22Rv1 (cell line): ENCODE measurements around the gene TSPAN12.

ENCODE experiments used
- H3K27ac ChIP-seq: fragments of 450-650 bp; 2 replicates; pipeline ENCODE4 v1.5.1; 2017
- ZFX ChIP-seq: fragments of 450-650 bp; IDR thresholded peaks from 2 replicates; pipeline ENCODE4 v1.6.1; 2017; ENCODE audit warnings: antibody characterized with exemption, borderline replicate concordance
- TF ChIP-seq, protein P1 (sequence below): fragments of 450-650 bp; IDR thresholded peaks from 2 replicates; pipeline ENCODE4 v1.5.1; 2017; ENCODE audit warnings: mild to moderate bottlenecking

Gene TSPAN12

DNA sequence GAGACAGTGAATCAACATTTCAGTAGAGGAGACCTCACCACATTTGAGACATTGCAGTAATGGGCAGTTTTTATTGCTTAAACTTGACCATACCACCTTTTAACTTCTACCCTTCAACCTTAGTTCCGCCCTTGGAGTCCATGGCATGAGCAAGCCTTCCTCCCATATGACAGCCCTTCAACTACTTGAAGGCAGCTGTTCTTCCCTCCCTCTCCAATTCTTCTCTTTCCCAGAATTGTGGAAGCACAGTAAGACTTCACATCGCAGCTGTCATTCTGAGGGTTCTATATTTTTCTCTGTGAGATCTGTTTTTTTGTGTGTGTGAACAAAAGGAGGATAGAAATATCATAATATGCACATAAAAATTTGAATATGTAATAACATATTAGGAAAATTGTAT, 2.2 kb upstream of the TSPAN12 start:
- TF ChIP-seq, protein P1, sequence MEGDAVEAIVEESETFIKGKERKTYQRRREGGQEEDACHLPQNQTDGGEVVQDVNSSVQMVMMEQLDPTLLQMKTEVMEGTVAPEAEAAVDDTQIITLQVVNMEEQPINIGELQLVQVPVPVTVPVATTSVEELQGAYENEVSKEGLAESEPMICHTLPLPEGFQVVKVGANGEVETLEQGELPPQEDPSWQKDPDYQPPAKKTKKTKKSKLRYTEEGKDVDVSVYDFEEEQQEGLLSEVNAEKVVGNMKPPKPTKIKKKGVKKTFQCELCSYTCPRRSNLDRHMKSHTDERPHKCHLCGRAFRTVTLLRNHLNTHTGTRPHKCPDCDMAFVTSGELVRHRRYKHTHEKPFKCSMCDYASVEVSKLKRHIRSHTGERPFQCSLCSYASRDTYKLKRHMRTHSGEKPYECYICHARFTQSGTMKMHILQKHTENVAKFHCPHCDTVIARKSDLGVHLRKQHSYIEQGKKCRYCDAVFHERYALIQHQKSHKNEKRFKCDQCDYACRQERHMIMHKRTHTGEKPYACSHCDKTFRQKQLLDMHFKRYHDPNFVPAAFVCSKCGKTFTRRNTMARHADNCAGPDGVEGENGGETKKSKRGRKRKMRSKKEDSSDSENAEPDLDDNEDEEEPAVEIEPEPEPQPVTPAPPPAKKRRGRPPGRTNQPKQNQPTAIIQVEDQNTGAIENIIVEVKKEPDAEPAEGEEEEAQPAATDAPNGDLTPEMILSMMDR, result no peak
- TF ChIP-seq ZFX, result no peak
- no peak overlapping the region for H3K27ac ChIP-seq

DNA sequence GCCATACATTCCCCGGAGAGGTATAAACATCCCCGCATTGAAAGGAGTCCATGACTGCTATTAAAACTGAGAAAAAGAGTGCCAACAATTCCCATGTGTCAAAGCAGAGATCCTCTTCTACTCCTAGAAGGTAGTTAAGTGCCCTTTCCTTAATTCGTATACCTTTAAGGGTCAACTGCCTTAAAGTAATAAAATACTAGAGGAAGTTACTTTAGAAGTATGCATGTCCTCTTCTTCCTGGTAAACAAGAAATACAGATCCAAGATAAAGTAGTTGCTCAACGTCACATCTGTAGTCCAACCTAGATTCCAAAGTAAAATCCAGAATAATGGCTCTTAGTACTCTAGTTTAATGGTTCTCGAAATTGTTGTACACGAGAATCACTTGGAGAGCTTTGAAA, 1.5 kb upstream of the TSPAN12 start:
- no peak overlapping the region for H3K27ac ChIP-seq
- TF ChIP-seq ZFX, result no peak
- TF ChIP-seq, protein P1, result no peak

DNA sequence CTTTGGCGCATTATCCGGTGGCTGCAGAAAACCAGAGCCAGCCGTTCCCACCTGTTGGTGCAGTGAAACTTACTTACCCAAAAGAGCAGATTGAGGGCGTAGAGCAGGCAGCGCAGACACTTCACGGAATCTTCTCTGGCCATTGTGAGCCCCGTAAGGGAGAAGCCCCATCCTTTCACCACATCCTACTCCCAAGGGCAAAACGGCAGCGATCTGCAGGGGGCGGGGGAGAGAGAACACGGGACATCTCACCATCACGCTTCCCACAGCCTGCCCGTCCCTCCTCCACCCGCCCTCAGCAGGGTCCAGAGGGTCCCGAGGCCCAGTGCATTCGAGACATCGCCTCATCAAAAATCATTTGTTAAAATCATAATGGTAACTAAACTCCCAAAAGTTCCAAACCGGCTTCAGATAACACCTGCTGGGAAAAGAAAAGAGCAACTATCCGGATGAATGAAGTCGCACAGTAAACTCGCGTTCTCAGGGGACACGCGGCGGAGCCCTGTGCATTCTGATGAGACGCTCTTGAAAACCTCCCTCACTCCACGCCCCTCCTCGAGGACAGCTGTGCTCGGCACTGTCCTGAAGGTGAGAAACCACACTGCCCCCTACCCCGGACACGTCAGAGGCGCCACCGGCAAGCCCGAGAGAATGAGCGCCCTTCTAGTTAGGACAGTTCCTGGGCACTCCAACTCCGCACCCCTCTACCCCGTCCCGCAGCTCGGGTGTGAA, 1.2 kb downstream of the TSPAN12 start:
- no peak overlapping the region for H3K27ac ChIP-seq
- TF ChIP-seq, protein P1, result no peak
- TF ChIP-seq ZFX, result no peak

DNA sequence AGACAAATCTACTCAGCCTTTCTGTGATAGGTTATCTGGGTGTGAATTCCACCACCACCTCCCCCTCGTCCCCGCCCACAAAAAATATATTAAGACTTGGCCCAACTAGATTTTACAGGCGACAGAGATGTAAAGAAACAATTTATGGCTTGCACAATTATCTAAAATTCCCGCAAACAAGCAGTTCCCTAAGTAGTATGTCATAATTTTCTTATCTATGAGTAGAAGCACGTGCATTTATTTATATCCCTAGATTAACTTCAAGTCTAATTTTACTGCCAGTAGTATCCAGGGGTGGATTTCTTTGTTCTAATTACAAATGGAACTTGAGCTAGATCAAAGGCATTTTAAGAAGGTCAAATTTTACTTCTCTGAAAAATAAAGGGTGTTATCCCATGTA, 1.7 kb downstream of the TSPAN12 start:
- TF ChIP-seq, protein P1, result no peak
- no peak for TF ChIP-seq ZFX
- no peak overlapping the region for H3K27ac ChIP-seq

DNA sequence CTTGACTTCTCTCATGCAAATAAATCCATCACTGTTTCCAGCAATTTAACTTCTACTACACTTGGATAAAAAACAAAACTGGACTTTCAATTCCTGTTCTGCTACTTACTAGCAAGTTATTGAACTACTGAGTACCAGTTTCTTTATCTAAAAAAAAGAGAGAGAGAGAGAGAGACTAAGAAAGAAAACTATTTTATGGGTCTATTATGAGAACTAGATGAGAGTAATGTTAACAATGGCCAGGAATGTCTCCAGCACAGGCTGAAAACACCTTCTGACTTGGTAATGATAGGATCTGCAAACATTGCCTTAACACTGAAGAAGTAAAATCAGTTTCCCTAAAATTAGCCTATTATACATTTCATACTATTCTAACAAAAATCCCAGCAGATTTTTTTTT, 5.2 kb downstream of the TSPAN12 start:
- H3K27ac ChIP-seq, result no peak overlapping the region
- TF ChIP-seq ZFX, result no peak
- TF ChIP-seq, protein P1, result no peak

DNA sequence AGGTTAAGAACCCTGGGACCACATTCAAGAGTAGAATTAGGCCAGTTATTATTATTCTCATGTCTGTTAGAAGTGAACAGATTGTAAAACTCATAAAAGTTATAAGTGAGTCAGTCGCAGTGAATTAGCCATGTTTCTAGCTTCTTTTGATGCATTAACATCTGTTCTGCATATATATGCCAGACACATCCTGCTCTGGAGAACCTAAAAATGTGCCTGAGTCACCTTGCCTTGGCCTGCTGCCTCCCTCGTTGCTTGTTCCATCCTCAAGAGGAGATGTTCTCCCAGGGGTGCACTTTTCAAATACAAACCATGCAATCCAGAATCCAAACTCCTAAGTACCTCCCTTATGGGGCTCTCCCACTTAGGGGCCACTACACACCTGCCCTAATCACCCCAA, 14.8 kb downstream of the TSPAN12 start:
- TF ChIP-seq ZFX, result no peak

DNA sequence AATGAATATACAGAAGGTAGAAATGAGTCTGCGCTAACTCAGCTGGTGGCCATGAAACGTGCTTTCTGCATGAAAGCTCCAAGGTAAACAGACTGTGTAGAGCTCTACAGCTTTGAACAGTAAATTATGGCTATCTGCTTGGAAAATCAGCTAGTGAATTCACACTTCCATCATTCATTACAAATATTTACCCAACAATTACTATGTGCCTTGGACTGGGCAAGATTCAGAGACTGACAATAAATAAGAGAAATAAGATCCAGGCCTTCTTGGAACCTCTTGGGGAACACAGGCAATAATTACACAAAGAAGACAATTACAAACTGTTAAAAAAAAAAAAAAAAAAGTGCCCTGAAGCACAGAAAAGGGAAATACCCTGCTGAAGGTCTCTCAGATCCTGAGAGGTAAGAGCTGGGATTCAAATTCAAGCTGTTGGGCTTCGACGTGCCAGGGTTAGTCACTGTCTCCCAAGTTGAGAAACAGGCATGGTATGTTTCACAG, 15.8 kb downstream of the TSPAN12 start:
- no peak for TF ChIP-seq ZFX
- TF ChIP-seq, protein P1, result no peak
- H3K27ac ChIP-seq, result no peak overlapping the region

More for the DNA sequence above, 14.8 kb downstream of the TSPAN12 start:
- no peak overlapping the region for H3K27ac ChIP-seq

DNA sequence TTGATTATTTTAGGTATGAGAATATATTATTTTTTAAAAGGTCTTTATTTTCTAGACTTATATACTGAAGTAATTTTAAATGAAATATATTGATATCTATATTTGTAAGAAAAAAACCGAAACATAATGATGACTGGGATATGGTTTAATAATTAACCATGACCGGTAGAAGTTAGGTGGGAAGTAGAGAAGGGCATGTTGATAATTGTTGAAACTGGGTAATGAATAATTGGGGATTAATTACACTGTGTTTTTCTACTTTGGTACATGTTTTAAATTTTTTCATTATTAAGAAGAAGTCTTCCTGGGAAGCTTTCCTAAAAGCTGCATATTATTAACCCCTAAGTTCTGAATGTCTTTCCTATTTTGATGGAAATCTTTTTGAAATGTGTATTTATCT, 16.3 kb downstream of the TSPAN12 start:
- no peak overlapping the region for H3K27ac ChIP-seq

More for the DNA sequence above, 16.3 kb downstream of the TSPAN12 start:
- TF ChIP-seq, protein P1, result no peak
- TF ChIP-seq ZFX, result no peak
